ENCODE data around the gene ATP6V0D1.

GRCh38 chr16:67489401-67490083, 8.6 kb upstream of the ATP6V0D1 start:
- TF ChIP-seq CTCF (IDR thresholded peaks at IDR 0.05): no peak
- TF ChIP-seq EP300 (IDR thresholded peaks at IDR 0.05): no peak
